HG03575 (cell line): Measurements from ENCODE around the gene EEF1AKMT3.
A peak's percentile ranks its signal among the peaks of the same experiment; 100 is the strongest.

Experiments used
- ATAC-seq: cut with Tn5 transposase; IDR thresholded peaks from one replicate; pipeline ENCODE4 v1.9.1; 2021; ENCODE audit not compliant: unreplicated experiment, insufficient number of reproducible peaks, low FRiP score; ENCODE audit errors: extremely low read depth

EEF1AKMT3 gene

DNA sequence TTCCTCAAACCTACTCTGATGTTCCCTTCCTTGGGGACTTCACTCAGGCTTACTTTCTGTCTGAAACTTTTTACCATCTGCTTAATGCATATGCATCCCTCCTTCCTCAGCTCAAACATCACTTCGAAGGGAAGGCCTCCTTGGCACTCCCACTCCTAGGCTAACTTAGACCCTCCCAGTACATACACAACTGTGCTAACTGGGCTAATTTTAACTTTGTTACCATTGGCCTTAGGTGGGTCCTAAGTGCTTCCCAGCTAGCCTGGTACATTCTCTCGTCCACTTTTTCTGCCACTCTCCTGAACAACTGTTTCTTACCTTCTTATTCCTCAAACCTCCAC, 3.8 kb downstream of the EEF1AKMT3 start:
- no peak for ATAC-seq

DNA sequence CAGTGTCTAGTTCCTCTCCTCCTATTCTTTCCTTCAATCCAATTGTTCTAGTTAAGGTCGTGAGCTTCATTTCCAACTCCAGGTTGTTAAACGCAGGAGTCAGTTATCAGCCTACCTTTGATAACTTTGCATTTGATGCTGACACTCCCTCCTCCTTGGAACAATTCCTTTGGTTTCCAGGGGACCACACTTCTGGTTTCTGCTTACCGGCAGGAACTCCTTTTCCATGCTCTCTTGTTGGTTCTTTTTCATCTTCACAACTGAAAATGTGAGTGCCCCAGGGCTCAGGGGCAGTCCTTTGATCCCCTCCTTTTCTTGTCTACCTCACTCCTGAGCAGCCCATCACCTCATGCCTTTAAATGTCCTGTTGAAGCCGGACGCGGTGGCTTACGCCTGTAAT, 5.0 kb downstream of the EEF1AKMT3 start:
- no peak for ATAC-seq

DNA sequence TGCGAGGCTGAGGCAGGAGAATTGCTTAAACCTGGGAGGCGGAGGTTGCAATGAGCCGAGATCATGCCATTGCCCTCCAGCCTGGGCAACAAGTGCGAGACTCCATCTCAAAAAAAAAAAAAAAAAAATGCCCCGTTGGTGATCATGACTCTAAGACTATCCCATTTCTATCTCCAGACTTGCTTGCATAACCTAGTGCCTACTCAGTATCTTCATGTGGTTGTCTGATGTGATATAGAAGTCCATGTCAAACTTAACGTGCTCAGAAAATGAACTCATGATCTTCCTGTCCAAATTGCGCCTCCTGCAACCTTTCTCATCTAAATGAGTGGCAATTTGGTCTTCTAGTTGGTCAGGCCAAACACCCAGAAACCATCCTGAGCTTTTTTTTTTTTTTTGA, 5.5 kb downstream of the EEF1AKMT3 start:
- no peak for ATAC-seq

DNA sequence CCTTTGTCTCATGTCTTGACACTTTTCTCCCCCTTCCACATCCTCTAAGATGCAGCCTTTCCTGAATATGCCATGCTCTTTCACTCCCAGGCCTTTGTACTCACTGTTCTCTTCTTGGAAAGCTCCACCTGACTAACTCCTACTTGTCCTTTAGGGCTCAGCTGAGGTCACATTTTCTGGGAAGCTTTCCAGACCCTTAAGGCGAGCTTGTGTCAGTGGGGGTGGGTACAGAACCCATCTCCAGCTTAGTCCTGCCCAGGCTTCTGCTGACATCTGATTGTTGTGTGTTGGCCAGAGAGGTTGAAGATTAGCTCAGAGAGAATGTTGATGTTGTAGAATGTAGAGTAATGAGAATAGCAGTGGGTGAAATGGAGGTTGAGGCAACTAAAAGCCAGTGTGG, 7.3 kb downstream of the EEF1AKMT3 start:
- ATAC-seq: no peak

DNA sequence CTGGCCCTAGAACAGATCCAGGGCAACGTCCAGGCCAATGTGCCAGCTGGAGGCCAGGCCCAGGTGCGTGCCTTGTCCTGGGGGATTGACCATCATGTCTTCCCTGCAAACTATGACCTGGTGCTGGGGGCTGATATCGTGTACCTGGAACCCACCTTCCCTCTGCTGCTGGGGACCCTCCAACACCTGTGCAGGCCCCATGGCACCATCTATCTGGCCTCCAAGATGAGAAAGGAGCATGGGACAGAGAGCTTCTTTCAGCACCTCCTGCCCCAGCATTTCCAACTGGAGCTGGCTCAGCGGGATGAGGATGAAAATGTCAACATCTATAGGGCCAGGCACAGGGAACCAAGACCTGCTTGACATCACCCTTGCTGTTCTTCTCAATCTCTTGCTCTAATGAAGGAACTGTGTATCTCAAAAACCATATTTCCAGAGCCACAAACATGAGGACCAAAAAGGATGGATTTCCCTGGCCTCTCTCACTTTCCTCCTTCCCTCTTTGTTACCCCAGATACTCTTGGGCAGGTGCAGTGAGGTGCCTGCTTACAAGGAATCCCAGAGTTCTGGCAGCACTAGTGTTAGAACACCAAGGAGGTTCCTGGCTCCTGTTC, 8.0 kb downstream of the EEF1AKMT3 start:
- ATAC-seq: no peak

DNA sequence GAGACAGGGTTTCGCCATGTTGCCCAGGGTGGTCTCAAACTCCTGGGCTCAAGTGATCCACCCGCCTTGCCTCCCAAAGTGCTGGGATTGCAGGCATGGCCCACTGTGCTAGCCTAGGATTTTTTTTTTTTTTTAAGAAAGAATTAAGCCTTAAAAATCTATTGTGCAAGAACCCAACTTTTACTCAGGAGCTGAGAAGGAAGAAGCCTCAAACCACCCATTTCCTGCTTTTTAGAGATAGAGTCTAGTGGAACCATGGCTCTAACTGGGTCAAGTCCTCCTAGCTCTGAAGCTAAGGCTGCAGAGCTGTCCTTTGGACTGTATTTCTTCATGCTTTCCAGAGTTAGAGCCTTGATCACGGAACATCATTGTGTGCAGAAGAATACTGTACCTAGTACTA, 8.8 kb downstream of the EEF1AKMT3 start:
- no peak for ATAC-seq

DNA sequence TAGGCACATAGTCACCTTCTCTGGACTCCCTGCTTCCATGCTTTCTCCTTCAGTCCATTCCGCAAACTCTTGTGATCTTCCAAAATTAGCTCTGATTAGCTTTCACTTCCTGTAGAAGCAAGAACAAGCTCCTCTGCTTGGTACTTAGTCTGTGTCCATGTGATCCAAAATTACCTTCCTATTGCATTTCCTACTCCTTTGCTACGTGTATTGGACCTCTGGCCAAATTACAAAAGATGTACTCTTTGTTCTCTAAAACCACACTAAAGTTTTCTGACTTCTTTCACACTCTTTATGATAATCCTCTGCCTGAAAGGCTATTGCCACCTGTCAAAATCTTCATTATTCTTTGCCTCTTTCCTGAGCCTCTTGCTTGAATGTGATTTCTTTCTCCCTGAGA, 9.4 kb downstream of the EEF1AKMT3 start:
- ATAC-seq: no peak

DNA sequence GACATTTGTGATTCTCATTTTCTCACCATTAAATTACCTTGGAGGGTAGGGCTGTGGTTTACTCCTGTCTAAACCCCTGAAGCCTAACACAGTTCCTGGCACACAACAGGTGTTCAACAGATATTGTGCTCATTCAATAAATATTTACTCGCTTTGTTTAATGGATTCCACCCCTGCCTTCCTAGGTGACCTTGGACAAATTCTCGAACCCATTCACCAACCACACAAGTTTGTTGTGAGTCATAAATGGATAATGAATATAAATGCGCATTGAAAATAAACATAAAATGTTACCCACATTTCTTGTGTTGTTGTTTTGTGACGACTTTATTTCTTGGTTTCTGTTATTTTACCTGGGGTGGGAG, 9.8 kb downstream of the EEF1AKMT3 start:
- ATAC-seq: no peak

DNA sequence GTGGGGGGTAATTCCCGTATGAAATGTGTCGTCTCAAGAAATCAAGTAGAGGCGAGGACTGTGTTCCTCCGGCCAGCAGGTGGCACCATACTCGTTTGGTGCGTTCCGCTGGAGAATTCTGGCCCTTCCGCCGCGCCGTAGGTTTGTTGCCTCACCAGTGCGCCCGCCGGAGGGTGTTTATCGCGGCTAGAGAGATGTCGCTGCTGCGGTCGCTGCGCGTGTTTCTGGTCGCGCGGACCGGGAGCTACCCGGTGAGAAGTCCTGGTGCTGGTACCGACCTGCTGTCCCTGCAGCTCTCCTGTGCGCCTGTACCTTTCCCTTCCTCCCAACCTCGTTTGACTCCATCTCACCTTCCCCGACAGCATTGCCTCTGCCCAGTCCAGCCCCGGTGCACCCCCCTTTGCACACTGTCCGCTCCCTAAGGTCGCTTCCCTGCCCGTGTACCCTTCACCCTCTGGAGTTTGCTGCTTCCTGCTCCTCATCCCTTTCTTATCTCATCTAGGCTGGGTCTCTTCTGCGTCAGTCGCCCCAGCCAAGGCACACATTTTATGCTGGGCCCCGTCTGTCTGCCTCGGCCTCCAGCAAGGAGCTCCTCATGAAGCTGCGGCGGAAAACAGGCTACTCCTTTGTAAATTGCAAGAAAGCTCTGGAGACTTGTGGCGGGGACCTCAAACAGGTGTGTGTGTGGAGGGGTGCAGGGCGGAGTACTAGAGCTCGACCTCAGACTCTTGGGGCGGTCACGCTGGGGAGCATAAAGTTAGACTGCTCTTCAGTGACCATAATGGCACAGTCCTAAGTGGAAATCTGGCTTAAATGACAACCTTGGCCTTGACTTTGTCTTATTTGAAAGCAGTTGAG, 10.4 kb downstream of the EEF1AKMT3 start, which contains the start of gene TSFM:
TSFM (plus strand) TSS at position 180 of the 858 bp plus-strand sequence; CDS start at position 195, 15 bp downstream.
- ATAC-seq: peak; percentile 38

DNA sequence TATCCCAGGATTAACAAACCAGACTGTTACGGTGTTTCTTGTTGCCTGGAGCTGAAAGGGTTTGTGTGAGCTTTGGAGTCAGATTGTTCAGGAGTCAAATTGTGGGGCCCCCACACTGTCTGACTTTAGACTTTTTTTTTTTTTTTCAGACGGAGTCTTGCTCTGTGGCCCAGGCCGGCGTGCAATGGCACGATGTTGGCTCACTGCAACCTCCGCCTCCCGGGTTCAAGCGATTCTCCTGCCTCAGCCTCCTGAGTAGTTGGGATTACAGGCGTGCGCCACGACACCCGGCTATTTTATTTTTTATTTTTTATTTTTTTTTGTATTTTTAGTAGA, 11.0 kb downstream of the EEF1AKMT3 start:
- ATAC-seq: no peak

DNA sequence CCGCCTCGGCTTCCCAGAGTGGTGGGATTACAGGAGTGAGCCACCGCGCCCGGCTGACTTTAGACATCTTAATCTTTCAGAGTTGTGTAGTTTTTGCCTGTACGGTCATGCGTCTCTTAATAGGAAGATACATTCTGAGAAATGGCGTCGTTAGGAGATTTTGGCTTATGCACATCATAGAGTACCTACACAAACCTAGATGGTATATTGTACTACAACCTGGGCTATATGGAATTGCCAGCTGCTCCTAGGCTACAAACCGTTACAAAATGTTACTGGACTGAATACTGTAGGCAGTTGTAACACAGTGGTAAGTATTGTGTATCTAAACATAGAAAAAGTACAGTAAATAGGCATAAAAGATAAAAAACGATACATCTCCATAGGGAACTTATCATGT, 11.4 kb downstream of the EEF1AKMT3 start:
- no peak for ATAC-seq

DNA sequence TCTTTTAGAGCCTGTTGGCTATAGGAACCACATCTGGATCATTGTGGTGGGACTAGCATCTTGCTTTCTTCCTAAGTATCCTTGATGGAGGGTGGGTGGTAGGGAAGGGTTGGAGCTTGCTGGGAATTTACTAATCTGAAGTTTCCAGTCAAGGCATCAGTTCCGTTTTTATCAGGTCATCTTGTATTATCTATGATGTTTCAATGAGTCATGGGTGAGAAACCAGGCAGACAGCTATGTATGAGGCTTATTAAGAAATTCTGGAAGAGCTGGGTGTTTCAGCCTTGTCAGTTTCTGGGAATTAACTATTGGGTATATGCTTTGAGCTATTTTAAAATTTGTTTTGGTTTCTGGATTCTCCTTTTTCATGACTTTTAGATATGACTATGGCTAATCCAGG, 21.5 kb downstream of the EEF1AKMT3 start:
- no peak for ATAC-seq

DNA sequence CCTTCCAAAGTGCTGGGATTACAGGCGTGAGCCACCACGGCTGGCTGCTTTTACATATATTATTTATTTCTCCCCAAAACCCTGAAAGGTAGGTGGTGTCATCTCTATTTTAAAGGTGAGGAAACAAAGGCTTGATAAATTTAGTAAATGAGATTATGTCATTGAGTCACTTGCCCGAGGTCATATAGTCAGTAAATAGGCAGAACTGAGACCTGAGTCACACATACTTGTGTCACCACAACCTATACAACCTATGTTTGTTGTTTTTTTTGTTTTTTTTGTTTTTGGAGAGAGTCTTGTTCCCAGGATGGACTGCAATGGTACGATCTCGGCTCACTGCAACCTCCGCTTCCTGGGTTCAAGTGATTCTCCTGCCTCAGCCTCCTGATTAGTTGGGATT, 22.9 kb downstream of the EEF1AKMT3 start:
- ATAC-seq: no peak

DNA sequence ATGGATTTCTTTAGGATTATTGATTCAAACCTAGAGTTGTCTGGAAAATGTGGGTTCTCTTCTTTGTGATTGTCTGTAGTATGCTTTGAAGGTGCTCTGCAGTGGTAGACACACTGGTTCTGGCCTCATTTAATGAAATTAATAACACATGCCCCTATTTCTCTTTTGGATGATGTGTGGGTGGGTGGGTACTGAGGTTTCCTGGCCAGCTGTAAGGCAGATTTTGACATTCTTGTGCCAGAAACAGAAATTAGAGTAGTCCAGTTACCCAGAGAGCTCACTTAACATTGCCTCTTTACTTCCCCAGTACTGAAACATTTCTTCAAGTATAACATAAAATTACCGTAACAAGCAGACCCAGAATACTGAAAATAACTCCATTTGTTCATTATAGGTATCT, 24.6 kb downstream of the EEF1AKMT3 start:
- no peak for ATAC-seq

DNA sequence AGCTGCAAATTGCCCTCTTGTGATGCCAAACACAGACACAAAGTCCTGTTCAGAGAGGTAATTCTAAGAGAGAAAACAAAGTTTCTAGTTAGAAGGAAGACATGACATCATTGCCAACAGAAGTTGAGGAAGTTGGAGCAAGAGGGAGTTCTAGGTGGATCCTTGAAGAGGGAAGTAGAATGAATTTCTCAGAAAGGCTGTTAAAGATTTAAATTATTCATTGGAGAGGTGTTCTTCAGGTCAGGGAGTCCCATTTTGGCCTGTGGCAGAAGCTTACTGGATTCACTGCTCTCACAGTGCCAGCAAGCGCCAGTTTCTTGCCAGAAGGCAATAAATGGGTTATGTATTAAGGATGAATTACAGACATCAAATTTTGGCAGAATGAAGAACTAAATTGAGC, 25.5 kb downstream of the EEF1AKMT3 start:
- no peak for ATAC-seq

DNA sequence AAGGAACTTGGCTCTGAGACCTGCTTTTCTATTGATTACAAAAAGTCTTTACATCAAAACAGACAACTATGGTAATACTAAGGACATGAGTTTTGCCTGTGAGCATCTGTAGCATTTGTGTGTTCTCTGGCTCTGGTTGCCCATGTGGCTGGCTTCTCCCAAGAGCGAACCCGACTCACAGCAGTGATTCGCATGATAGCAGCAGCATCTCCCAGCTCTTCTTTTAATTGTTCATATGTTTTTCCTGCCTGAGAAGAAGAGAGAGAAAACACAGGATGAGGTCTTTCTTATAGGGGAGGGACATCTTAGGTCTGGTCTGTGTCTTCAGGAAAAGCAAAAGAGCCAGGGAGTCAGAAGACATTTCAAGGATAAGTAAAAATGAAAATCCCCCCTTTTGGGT, 28.6 kb downstream of the EEF1AKMT3 start:
- no peak for ATAC-seq

DNA sequence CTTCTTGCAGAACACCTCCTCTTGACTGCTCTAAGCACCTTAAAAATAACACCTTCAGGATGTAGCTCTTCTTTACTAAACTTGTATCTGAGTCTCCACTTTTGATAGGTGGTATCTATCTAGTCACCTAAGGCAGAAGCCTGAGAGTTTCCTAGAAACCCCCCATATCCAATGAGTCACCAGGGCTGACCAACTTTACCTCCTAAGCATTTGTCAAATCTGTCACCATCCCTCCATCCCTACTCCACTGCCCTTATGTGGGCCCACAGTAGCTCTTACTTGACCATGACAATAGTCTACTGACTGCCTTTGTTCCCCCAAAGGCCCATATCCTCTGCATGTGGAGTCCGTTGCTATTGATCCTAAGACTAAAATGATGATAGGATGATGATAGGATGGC, 30.2 kb downstream of the EEF1AKMT3 start:
- ATAC-seq: no peak

DNA sequence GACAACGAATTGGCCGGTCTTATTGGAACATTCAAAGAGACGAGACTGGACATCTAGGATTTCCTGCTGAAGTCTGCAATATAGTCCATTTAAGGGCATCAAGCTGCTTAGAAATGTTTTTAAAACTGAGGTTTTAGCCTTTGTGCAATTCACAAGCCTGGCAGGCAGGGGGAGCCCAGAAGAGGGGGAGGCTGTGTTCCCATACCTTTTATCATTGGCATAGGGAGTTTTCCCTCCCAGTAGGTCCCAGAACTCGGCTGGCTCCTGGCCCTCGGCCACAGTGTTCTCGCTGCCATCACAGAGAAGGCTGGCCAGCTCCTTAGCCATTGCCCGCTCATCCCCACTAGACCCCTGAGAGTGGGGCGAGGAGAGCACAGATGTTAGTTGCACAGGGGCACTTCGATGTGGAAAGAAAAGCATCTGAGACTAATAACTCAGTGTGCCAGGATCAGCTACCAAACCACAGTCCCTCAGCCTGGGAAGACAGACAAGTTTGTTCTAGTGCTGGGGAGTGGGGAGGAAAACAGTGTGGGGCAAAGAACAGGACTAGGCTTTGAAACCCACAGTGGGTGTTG, 31.0 kb downstream of the EEF1AKMT3 start:
- ATAC-seq: no peak

DNA sequence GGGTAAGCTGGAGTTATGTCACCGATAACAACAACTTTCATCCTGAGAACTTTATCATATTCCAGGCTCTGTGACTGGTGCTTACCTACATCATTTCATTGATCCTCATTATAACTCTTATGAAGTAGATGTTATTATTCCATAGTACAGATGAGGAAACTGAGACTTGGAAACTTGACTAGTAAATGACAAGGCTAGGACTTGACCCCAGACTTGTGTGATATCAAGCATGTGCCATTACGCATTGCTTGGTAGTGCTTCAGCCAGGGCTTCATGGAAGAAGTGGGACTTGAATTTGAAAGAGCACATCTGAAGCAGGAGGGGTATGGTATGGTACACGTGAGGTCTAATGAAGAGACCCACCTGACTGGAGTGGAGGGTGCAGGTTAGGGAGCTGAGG, 34.3 kb downstream of the EEF1AKMT3 start:
- ATAC-seq: no peak

DNA sequence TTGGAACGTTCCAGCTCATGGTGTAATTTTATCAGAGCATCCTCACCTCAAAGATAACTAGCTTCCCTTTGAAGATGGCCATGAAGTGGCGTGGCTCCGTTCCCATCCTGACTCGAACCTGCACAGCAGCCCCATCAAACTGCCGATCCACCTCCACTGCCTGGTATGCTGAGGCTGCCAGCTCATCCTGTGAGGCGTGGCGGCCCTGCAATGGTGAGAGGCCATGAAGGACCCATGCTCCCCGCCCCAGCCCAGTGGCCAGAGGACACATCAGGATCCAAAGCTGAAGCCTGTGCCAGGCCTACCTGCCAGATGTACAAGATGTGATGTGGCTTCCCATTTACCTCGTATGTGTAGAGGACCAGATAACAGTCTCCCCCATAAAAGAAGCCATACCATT, 34.9 kb downstream of the EEF1AKMT3 start:
- no peak for ATAC-seq

DNA sequence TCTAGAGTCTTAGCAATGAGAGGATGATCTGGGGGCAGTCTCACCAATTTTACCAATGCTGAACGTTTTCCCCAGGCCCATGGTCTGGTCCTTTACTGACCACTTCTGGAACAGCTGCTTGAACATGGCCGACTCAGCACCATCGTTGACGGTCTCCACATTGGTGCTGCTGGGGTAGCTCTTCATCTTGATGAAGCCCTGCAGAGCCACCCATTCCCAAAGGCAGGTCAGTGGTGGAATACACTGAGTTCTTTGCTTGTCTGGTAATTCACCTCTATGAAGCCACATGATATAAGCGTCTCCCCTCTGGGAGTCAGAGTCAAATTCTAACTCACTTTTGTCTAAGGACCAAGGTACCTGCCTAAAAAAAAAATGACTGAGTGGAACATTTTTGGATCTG, 35.9 kb downstream of the EEF1AKMT3 start:
- ATAC-seq: no peak
